GM20431 (cell line): Measurements from ENCODE around the gene TAAR2.
"Not testable (repeated sequence)": the region's sequence is repeated elsewhere in the genome, so short reads cannot be mapped to it uniquely, and the experiment has no call there.

Experiments
- in situ Hi-C: fragments of 300-500 bp; cut with MseI, MboI; formaldehyde crosslinking; loops from one replicate; pipeline ENCODE4 v1.15.0; 2020; ENCODE audit warnings: low sequenced_read_pairs; ENCODE audit not compliant: unreplicated experiment

The TAAR2 gene

DNA sequence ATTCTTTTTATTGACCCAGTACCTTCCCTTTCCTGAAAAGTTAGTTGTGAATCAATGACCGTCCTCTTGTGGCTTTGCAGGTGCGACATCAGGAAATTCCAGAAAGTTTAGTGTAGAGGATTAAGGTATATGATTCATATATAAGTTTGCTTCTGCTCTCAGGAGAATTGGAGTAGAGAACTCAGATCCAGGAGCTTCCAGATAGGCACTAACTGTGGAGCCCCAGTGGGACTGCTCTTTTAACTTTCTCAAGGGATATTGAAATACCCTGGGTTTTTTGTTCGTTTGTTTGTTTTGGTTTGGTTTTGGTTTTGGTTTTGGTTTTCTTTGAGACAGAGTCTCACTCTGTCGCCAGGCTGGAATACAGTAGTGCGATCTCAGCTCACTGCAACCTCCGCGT lies 9.5 kb downstream of the TAAR2 start:
- in situ Hi-C loops: no loop called here

DNA sequence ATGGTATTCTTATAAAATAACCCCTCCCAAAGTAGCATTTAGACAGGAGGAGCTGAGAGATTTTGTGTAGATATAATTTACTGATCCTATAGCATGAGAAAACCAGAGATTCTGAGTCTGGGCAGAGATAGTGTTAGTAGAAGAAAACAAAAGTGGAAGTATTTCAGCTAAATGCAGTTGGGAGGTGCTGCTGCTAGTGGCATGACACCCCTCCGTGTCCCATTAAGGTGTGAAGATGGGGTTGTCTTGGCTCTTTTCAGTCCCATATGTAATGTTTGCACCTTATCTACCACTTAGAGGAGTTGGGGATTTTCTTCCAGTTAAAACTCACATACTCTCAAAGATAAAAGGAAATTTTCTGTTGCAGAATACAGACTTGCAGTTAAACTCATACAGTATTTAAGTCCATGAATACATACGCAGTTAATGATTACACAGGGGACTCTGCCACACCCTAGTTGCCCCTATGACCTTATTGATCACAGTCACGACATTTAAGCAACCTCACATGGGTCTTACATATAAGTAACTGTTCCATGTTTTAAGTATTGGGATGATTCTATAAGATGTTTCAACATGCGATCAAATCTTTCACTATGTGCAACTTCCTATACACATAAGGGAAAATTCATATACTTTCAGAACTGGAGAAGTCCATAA lies 11.5 kb downstream of the TAAR2 start:
- in situ Hi-C loops: no loop called here

DNA sequence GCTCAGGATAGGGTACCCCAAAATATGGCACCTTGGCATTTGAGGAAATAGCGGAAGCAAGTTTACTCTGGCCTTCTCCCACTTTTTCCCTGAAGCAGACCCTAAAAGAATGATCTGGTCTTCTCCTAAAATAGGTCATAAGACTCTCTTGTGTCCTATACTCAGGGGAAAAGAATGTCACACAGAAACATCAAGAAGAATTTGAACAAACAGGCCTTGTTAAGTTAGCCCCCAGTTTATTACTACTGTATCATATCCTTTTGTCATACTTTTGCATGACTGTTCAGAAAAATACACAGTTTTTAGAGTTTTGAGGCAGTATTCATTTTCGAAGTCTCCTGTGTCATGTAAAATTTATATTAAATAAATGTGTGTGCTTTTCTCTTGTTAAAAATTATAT lies 12.5 kb downstream of the TAAR2 start:
- in situ Hi-C loops: no loop called here

DNA sequence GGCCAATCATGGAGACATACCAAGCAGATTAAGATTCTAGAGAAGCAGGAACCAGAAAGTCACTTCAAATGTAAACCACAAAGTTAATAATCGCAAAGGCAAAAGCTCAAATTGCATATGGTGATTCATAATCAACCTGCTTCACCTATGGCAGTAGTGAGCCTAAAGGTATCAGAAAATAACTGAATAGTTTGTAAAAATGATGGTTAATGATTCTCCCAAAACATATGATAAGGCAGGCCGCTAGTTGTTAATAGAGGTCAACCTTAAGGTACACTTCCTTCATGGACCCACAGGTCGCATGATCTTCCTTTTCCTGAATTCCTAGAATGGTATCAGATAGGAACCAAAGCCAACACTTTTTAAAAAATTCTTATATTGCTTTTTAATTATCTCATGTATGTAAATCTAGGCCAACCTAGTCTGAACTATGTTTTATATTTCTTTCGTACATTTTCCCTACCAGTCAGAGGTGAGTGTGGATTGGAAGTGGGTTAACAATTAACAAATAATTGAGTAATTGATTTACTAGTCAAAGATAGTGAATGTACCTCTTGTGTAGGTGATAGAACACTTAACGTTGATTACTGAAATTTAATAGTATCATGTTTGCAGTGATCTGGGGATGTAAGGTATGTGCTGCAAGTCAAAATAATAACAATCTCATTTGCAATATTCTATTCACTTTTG lies 16.4 kb downstream of the TAAR2 start:
- in situ Hi-C loops: no loop called here

DNA sequence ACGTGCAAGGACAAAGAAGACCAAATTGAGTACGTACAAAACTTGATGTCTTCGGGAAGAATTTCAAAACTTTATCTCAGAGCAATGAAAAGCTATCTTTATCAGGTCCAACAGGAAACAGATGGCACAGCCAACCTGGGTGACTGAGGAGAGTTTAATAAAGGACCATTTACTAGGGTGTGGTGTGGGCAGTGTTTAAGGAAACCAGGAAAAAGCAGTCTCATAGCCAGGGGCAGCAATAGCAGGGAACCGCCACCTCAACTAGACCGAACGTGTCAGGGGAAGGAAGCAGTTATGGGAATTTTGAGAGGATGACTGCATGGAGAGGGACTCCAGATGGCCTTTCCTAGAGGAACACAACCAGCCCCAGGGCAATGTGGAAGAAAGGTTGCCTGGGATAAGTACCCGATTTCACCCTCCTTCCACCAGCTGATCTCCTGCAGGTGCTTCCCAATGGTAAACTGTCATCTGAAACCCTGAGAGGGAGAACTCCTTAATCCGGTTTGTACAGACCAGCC lies 19.4 kb downstream of the TAAR2 start:
- in situ Hi-C loops: no loop called here

DNA sequence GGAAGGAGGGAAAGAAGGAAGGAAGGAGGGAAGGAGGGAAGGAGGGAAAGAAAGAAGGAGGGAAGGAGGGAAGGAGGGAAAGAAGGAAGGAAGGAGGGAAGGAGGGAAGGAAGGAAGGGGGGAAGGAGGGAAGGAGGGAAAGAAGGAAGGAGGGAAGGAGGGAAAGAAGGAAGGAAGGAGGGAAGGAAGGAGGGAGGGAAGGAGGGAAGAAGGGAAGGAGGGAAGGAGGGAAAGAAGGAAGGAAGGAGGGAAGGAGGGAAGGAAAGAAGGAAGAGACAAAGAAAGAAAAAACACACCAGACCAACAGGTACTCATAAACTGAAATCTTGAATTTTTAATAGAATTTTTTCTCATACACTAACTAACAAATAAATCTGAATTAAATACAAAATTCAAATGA lies 23.2 kb downstream of the TAAR2 start:
- in situ Hi-C loops: not testable (repeated sequence)

DNA sequence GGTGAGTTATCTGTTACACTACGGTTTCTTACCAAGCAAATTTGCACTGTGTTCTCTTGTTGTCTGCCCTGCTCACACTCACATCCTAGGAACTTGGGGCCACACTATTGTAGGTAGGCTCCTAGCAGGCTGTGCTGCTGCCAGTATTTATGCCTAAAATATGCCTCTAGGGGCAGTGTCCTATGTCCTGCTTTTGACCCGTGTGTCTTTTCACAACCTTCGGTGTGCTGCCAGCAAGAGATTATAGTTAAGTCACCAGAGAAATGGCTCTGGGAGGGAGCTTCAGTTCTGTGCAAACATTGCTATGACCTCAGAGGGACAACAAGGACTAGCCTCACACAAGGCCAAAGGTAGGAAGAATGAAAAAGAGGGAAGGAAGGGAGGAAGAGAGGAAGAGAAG lies 25.6 kb downstream of the TAAR2 start:
- in situ Hi-C loops: no loop called here

DNA sequence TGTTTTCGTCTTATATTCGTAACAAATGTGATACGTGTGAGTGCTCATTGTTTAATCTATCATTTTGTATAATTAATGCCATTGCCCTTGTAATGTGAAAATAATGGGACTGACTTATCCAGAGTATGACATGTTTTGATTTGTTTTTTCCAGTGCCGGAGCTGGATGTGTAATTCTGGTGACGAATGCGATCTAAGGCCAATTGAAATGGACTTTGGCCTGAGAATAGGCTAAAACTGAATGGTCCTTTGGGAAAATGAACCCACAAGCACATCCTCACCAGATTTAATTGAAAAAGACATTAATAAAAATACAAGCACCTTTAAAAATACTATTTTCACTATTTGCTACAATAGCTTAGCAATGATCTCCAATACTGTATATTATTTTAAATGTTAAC lies 27.9 kb downstream of the TAAR2 start:
- in situ Hi-C loops: no loop called here

DNA sequence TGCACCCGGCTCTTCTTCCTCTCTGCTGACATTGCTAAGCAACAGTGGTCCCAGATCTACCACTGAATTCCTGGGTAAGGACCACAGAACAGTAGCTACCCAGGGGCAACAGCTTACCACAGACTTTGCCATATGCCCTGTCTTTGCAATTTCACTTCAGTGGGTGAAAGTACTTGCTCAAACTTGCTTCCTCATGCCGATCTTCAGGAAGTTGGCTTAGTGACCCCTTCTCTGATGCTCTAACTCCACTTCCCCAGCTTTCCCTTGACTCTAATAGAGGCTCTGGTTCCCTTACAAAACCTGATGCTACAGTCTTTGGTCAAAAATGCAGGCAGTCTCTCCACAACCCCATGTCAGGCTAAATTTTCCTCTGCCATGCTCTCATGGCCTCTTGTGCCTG lies 31.2 kb downstream of the TAAR2 start:
- in situ Hi-C loops: no loop called here

DNA sequence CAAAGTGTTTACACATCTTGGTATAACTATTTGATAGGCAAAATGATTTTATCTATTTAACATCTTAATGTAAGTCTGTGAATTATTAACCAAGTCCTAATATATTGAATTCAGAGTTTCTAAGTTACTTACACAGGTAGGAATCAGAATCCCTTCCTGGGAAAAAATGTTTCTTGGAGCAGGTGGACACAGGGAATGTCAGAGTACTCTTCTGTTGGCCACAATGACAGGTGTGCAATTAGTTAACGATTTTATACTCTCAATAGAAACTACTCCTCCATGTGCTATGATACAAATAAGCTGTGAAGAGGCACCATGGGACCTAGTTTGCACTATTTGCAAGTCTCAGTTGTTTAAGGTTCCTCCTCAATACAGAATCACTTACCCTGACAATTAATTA lies 33.7 kb downstream of the TAAR2 start:
- in situ Hi-C loops: no loop called here

DNA sequence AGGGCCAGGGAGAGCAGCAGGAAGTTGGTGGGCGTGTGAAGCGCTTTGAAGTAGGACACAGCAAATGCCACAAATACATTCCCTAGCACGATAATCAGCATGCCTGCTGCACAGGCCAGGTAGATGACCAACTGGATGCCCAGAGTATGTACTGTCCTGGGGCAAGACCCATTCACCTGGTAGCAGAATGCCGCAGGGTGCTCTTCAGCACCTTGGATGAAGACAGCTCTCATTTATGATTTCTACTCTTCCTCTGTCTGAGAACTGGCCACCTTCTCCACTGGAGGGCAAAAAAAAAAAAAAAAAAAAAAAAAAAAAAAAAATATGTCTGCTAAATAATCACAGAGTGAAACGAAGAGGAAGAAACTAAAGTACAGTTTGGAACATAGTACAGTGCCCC lies 34.6 kb downstream of the TAAR2 start, which contains the start of gene TAAR5:
Gene TAAR5, minus strand, starts transcription at position 288 of the 400 bp plus-strand sequence. Its CDS starts 55 bp downstream, at position 233.
- in situ Hi-C loops: no loop called here

DNA sequence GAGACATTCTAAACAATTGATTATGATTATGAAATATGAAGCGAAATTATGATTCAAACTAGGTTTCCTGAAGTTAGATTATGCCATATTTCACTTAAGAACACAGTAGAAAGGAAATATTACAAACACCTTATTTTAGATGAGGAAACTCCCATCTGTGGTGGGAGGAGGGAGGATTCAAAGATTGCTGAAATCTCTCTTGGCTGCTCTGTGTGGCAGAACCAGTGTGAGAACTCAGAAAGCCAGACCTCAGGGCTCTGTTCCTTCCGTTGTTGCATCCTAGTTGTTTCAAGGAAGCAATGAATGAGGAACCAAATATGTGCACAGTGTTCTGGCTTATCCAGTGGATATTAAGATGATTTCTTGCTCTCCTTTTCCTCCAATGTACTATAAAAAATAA lies 36.7 kb downstream of the TAAR2 start:
- in situ Hi-C loops: no loop called here

DNA sequence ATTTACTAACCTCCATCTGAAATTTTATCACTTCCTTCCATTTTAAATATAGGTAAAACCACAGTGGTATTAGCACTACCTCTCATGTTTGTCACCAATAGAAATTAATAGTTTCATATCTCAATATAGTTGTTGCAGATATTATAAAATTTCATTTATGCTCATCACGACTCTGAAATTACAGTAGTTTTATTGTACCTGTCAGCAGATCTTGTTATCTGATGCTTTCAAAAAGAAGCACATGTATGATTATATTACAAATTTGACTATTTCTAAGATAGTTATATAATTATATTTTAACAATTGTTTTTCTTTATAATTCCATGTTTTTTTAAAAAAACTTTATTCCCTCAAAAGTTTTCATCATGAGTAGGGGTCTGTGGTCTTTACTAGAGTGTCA lies 39.4 kb downstream of the TAAR2 start:
- in situ Hi-C loops: no loop called here

DNA sequence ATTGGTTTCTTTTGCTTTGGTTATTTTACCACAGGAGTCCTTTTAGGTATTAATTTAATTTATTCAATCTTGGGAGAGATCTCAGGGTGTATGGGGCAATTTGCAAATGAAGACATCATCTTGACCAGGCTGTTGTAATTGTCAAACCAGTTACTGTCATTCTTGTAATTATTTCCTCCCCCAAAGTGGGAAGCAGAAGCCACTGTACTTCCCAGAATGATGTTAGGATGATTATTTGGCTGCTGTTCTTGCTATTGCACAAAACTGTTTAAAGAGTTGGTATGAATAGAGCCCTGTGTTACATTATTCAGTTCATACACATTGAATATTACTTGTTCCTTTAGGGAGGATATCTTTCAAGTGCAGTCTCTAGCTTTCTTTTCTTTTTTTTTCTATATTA lies 52.3 kb downstream of the TAAR2 start:
- in situ Hi-C loops: no loop called here

DNA sequence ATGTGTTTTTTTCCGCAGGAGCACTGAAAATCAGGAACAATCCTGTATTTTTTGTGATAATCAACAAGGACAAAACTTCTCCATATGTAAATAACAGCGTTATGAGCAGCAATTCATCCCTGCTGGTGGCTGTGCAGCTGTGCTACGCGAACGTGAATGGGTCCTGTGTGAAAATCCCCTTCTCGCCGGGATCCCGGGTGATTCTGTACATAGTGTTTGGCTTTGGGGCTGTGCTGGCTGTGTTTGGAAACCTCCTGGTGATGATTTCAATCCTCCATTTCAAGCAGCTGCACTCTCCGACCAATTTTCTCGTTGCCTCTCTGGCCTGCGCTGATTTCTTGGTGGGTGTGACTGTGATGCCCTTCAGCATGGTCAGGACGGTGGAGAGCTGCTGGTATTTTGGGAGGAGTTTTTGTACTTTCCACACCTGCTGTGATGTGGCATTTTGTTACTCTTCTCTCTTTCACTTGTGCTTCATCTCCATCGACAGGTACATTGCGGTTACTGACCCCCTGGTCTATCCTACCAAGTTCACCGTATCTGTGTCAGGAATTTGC lies 53.8 kb downstream of the TAAR2 start, which contains the start of gene TAAR6:
Gene TAAR6, plus strand, starts transcription at position 102 of the 557 bp plus-strand sequence. Its CDS starts 0 bp downstream, at position 102.
- in situ Hi-C loops: no loop called here

DNA sequence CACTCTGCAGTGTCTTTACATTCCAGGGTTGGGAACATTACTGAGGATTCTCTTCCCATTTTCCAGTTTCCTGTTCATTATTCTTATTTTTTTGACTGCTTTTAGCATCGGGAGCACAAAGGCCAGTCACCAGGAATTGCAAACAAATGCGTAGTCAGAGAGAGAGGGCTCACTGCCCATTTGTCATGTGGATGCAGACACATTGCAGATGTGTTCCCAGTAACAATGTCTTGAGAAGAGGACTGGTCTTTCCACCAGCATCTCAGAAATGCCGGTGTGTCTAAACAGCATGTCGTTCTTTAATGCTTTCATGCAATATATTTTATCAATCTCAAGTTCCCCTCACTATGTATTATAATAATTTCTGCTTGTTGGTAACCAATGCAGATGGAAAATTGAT lies 54.9 kb downstream of the TAAR2 start:
- in situ Hi-C loops: no loop called here

DNA sequence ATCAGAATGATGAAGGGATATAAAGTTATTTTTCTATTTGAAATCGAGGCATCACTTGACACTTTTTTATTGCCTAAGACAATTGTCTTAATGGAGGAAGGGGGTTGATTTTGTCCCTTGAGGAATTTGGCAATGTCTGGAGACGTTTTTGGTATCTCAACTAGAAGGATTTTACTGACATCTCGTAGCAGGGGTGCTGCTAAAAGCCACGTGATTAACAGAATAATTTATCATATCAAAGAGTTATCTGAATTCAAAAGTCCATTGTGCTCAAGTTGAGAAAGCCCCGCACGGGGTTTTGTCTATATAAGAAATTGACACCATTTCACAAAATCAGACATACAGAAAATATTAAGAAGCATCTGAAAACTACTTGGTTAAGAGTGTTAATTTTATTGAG lies 55.5 kb downstream of the TAAR2 start:
- in situ Hi-C loops: no loop called here

DNA sequence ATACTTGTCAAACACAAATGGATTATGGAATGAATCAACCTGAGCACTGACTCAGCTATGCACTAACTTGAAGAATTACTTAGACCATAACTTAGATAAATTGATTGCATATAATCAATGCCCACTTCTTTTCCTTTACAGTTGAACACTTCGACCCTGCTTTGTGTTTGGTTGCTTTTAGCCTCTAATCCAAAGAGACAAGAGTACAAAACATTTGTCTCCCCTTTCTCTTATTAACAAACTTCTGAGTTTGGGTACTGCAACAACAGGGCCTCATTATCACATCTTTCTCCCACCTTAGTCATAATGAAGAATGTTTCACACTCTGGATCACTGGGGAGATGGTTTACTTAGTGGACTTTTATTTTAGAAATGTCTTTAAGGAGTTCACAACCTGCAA lies 56.5 kb downstream of the TAAR2 start:
- in situ Hi-C loops: no loop called here
